ENCODE measurements around the gene BOC.

The BOC gene

GRCh38 chr3:113259196-113259595, 47.8 kb downstream of the BOC start:
- Histone ChIP-seq H3K27ac (ENCODE audit: low read depth, low read length) (no peak overlapping the region), H3K36me3 (ENCODE audit: control insufficient read depth in 1 of 2, insufficient read depth in 2 of 2, low read length in 2 of 2) (no peaks in the 10 kb centered on the region), H3K4me1 (ENCODE audit: control insufficient read depth in 1 of 2, insufficient read depth in 2 of 2, low read length in 2 of 2) (peaks cover 0 to 6% of the 10 kb centered on the region in 2 donors), H3K4me3 (ENCODE audit: low read depth in 1 of 2, low read length in 2 of 2) (no peak overlapping the region), H3K9me3 (ENCODE audit: control insufficient read depth in 1 of 2, low read length in 2 of 2) (no peaks in the 10 kb centered on the region), H3K27me3 (ENCODE audit: control insufficient read depth in 1 of 2, insufficient read depth in 2 of 2, low read length in 2 of 2) (peaks cover 0 to 4% of the 10 kb centered on the region in 2 donors), H3K9ac (ENCODE audit: low read depth in 1 of 2, low read length in 2 of 2) (no peak overlapping the region)

- H3K9ac ChIP-seq (ENCODE audit: low read depth in 1 of 2, low read length in 2 of 2), result no peak overlapping the region
- no peaks in the 10 kb centered on the region for H3K9me3 ChIP-seq (ENCODE audit: control insufficient read depth in 1 of 2, low read length in 2 of 2)
- H3K36me3 ChIP-seq (ENCODE audit: control insufficient read depth in 1 of 2, insufficient read depth in 2 of 2, low read length in 2 of 2), result no peaks in the 10 kb centered on the region
- H3K27me3 ChIP-seq (ENCODE audit: control insufficient read depth in 1 of 2, insufficient read depth in 2 of 2, low read length in 2 of 2), result peaks cover 0 to 4% of the 10 kb centered on the region in 2 donors
- H3K4me3 ChIP-seq (ENCODE audit: low read depth in 1 of 2, low read length in 2 of 2), result no peak overlapping the region
- H3K27ac ChIP-seq (ENCODE audit: low read depth, low read length), result no peak overlapping the region
- H3K4me1 ChIP-seq (ENCODE audit: control insufficient read depth in 1 of 2, insufficient read depth in 2 of 2, low read length in 2 of 2), result no peaks in the 10 kb centered on the region
These were observed 49.8 kb downstream of the BOC start for GRCh38 chr3:113261063-113261625.

GRCh38 chr3:113261626-113262303, 50.4 kb downstream of the BOC start:
- Histone ChIP-seq H3K4me3 (ENCODE audit: low read depth in 1 of 2, low read length in 2 of 2) (no peak overlapping the region), H3K9me3 (ENCODE audit: control insufficient read depth in 1 of 2, low read length in 2 of 2) (no peaks in the 10 kb centered on the region), H3K4me1 (ENCODE audit: control insufficient read depth in 1 of 2, insufficient read depth in 2 of 2, low read length in 2 of 2) (no peaks in the 10 kb centered on the region), H3K36me3 (ENCODE audit: control insufficient read depth in 1 of 2, insufficient read depth in 2 of 2, low read length in 2 of 2) (no peaks in the 10 kb centered on the region), H3K27me3 (ENCODE audit: control insufficient read depth in 1 of 2, insufficient read depth in 2 of 2, low read length in 2 of 2) (peaks cover 0 to 4% of the 10 kb centered on the region in 2 donors), H3K27ac (ENCODE audit: low read depth, low read length) (no peak overlapping the region), H3K9ac (ENCODE audit: low read depth in 1 of 2, low read length in 2 of 2) (no peak overlapping the region)

GRCh38 chr3:113262304-113262665, 50.9 kb downstream of the BOC start:
- Histone ChIP-seq H3K27me3 (ENCODE audit: control insufficient read depth in 1 of 2, insufficient read depth in 2 of 2, low read length in 2 of 2) (peaks cover 0 to 4% of the 10 kb centered on the region in 2 donors), H3K4me3 (ENCODE audit: low read depth in 1 of 2, low read length in 2 of 2) (no peak overlapping the region), H3K9ac (ENCODE audit: low read depth in 1 of 2, low read length in 2 of 2) (no peak overlapping the region), H3K36me3 (ENCODE audit: control insufficient read depth in 1 of 2, insufficient read depth in 2 of 2, low read length in 2 of 2) (no peaks in the 10 kb centered on the region), H3K4me1 (ENCODE audit: control insufficient read depth in 1 of 2, insufficient read depth in 2 of 2, low read length in 2 of 2) (no peaks in the 10 kb centered on the region), H3K27ac (ENCODE audit: low read depth, low read length) (no peak overlapping the region), H3K9me3 (ENCODE audit: control insufficient read depth in 1 of 2, low read length in 2 of 2) (no peaks in the 10 kb centered on the region)

- Histone ChIP-seq H3K36me3 (ENCODE audit: control insufficient read depth in 1 of 2, insufficient read depth in 2 of 2, low read length in 2 of 2) (no peaks in the 10 kb centered on the region), H3K4me1 (ENCODE audit: control insufficient read depth in 1 of 2, insufficient read depth in 2 of 2, low read length in 2 of 2) (no peaks in the 10 kb centered on the region), H3K27ac (ENCODE audit: low read depth, low read length) (no peak overlapping the region)
These were observed 51.7 kb downstream of the BOC start for GRCh38 chr3:113263020-113263419.

GRCh38 chr3:113263778-113264177, 52.4 kb downstream of the BOC start:
- H3K4me1 ChIP-seq (ENCODE audit: control insufficient read depth in 1 of 2, insufficient read depth in 2 of 2, low read length in 2 of 2), result no peaks in the 10 kb centered on the region

More at GRCh38 chr3:113263020-113263419, 51.7 kb downstream of the BOC start:
- Histone ChIP-seq H3K27me3 (ENCODE audit: control insufficient read depth in 1 of 2, insufficient read depth in 2 of 2, low read length in 2 of 2) (peaks cover 0 to 4% of the 10 kb centered on the region in 2 donors), H3K9me3 (ENCODE audit: control insufficient read depth in 1 of 2, low read length in 2 of 2) (no peaks in the 10 kb centered on the region), H3K9ac (ENCODE audit: low read depth in 1 of 2, low read length in 2 of 2) (no peak overlapping the region), H3K4me3 (ENCODE audit: low read depth in 1 of 2, low read length in 2 of 2) (no peak overlapping the region)

GRCh38 chr3:113264283-113265131, 53.1 kb downstream of the BOC start:
- Histone ChIP-seq H3K9ac (ENCODE audit: low read depth in 1 of 2, low read length in 2 of 2) (no peak overlapping the region), H3K4me3 (ENCODE audit: low read depth in 1 of 2, low read length in 2 of 2) (no peak overlapping the region), H3K27me3 (ENCODE audit: control insufficient read depth in 1 of 2, insufficient read depth in 2 of 2, low read length in 2 of 2) (peaks cover 0 to 4% of the 10 kb centered on the region in 2 donors), H3K36me3 (ENCODE audit: control insufficient read depth in 1 of 2, insufficient read depth in 2 of 2, low read length in 2 of 2) (no peaks in the 10 kb centered on the region), H3K27ac (ENCODE audit: low read depth, low read length) (no peak overlapping the region), H3K4me1 (ENCODE audit: control insufficient read depth in 1 of 2, insufficient read depth in 2 of 2, low read length in 2 of 2) (no peaks in the 10 kb centered on the region), H3K9me3 (ENCODE audit: control insufficient read depth in 1 of 2, low read length in 2 of 2) (no peaks in the 10 kb centered on the region)

More at GRCh38 chr3:113263778-113264177, 52.4 kb downstream of the BOC start:
- Histone ChIP-seq H3K9ac (ENCODE audit: low read depth in 1 of 2, low read length in 2 of 2) (no peak overlapping the region), H3K27me3 (ENCODE audit: control insufficient read depth in 1 of 2, insufficient read depth in 2 of 2, low read length in 2 of 2) (peaks cover 0 to 4% of the 10 kb centered on the region in 2 donors), H3K27ac (ENCODE audit: low read depth, low read length) (no peak overlapping the region), H3K9me3 (ENCODE audit: control insufficient read depth in 1 of 2, low read length in 2 of 2) (no peaks in the 10 kb centered on the region), H3K4me3 (ENCODE audit: low read depth in 1 of 2, low read length in 2 of 2) (no peak overlapping the region), H3K36me3 (ENCODE audit: control insufficient read depth in 1 of 2, insufficient read depth in 2 of 2, low read length in 2 of 2) (no peaks in the 10 kb centered on the region)

GRCh38 chr3:113265231-113265630, 53.9 kb downstream of the BOC start:
- Histone ChIP-seq H3K27ac (ENCODE audit: low read depth, low read length) (no peak overlapping the region), H3K27me3 (ENCODE audit: control insufficient read depth in 1 of 2, insufficient read depth in 2 of 2, low read length in 2 of 2) (peaks cover 0 to 4% of the 10 kb centered on the region in 2 donors), H3K9me3 (ENCODE audit: control insufficient read depth in 1 of 2, low read length in 2 of 2) (no peaks in the 10 kb centered on the region), H3K4me3 (ENCODE audit: low read depth in 1 of 2, low read length in 2 of 2) (no peak overlapping the region), H3K36me3 (ENCODE audit: control insufficient read depth in 1 of 2, insufficient read depth in 2 of 2, low read length in 2 of 2) (no peaks in the 10 kb centered on the region), H3K4me1 (ENCODE audit: control insufficient read depth in 1 of 2, insufficient read depth in 2 of 2, low read length in 2 of 2) (no peaks in the 10 kb centered on the region), H3K9ac (ENCODE audit: low read depth in 1 of 2, low read length in 2 of 2) (no peak overlapping the region)

- peaks cover 0 to 4% of the 10 kb centered on the region in 2 donors for H3K27me3 ChIP-seq (ENCODE audit: control insufficient read depth in 1 of 2, insufficient read depth in 2 of 2, low read length in 2 of 2)
- no peaks in the 10 kb centered on the region for H3K9me3 ChIP-seq (ENCODE audit: control insufficient read depth in 1 of 2, low read length in 2 of 2)
- H3K9ac ChIP-seq (ENCODE audit: low read depth in 1 of 2, low read length in 2 of 2), result no peak overlapping the region
- no peak overlapping the region for H3K4me3 ChIP-seq (ENCODE audit: low read depth in 1 of 2, low read length in 2 of 2)
- no peak overlapping the region for H3K27ac ChIP-seq (ENCODE audit: low read depth, low read length)
- H3K4me1 ChIP-seq (ENCODE audit: control insufficient read depth in 1 of 2, insufficient read depth in 2 of 2, low read length in 2 of 2), result no peaks in the 10 kb centered on the region
- H3K36me3 ChIP-seq (ENCODE audit: control insufficient read depth in 1 of 2, insufficient read depth in 2 of 2, low read length in 2 of 2), result no peaks in the 10 kb centered on the region
These were observed 55.4 kb downstream of the BOC start for GRCh38 chr3:113266738-113267137.

GRCh38 chr3:113268311-113268710, 57.0 kb downstream of the BOC start:
- no peaks in the 10 kb centered on the region for H3K9me3 ChIP-seq (ENCODE audit: control insufficient read depth in 1 of 2, low read length in 2 of 2)
- H3K4me3 ChIP-seq (ENCODE audit: low read depth in 1 of 2, low read length in 2 of 2), result no peak overlapping the region
- no peak overlapping the region for H3K27ac ChIP-seq (ENCODE audit: low read depth, low read length)
- no peaks in the 10 kb centered on the region for H3K36me3 ChIP-seq (ENCODE audit: control insufficient read depth in 1 of 2, insufficient read depth in 2 of 2, low read length in 2 of 2)
- no peak overlapping the region for H3K9ac ChIP-seq (ENCODE audit: low read depth in 1 of 2, low read length in 2 of 2)
- peaks cover 0 to under 1% of the 10 kb centered on the region in 2 donors for H3K27me3 ChIP-seq (ENCODE audit: control insufficient read depth in 1 of 2, insufficient read depth in 2 of 2, low read length in 2 of 2)
- H3K4me1 ChIP-seq (ENCODE audit: control insufficient read depth in 1 of 2, insufficient read depth in 2 of 2, low read length in 2 of 2), result no peaks in the 10 kb centered on the region

All from duodenal mucosa (tissue), 2 donors.